Measurements from ENCODE around the gene RIN1. TPM values are rescaled to one million over a fixed set of nuclear protein-coding genes. Genes with fewer than 3 reads are reported as not detected.
"Not testable (repeated sequence)": the region's sequence is repeated elsewhere in the genome, so short reads cannot be mapped to it uniquely, and the experiment has no call there.

The RIN1 gene
- total RNA-seq, 1 donor from 2014 or later, result 23.1 TPM

- ATAC-seq, result not testable (repeated sequence)
These were observed 14.5 kb upstream of the RIN1 start for GRCh38 chr11:66350560-66351235.

GRCh38 chr11:66349084-66349386 is 12.8 kb upstream of the RIN1 start:
- ATAC-seq, result no peak

GRCh38 chr11:66347425-66348276 is 11.4 kb upstream of the RIN1 start, which contains the start of gene B4GAT1:
TSS of gene B4GAT1 (minus strand) at chr11:66347629. CDS start at chr11:66347545, 84 bp downstream.
- peak; percentile 76 for ATAC-seq

DNA sequence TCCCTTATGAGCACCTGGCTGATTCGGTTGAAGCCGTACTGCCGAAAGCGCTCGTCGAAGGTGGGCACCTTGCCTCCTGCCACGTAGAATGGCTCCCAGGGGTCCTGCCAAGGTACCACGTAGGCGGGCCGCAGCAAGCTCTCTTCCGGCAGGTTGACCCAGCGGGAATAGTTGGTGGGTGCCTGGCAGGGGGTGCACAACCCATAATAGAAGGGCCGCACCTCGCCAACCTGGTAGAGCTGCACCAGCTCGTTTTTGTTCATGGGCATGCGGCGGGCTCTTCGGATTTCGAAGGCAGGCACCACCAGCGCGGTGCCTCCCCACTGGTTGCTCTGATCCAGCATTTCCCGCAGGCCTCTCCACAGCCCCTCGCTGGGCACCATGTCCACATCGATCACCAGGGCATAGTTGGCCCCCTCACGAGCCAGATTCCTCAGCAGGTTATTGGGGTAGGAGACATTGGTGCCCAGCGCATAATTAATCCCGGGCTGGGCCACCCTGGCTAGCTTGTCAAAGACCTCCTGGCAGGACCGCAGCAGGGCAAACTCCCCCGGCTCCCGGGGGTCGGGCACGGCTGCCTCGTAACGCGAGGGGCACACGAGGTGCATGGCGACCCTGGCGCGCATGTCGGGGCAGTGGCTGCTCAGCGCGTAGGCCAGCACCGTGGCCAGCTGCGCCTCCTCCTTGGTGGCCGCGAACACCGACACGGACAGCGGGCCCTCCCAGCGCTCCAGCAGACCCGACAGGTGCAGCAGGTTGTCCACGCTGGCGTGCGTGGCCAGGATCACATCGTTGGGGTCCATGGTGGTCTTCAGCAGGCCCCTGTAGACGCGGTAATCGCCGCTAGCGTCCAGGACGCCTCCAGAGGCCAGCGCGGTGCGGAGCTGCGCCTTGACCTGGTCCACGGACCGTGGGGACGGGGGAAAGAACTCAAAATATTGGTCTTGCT is 10.5 kb upstream of the RIN1 start:
- peak; percentile 2 for ATAC-seq

GRCh38 chr11:66345316-66345649 is 9.0 kb upstream of the RIN1 start:
- ATAC-seq, result no peak

DNA sequence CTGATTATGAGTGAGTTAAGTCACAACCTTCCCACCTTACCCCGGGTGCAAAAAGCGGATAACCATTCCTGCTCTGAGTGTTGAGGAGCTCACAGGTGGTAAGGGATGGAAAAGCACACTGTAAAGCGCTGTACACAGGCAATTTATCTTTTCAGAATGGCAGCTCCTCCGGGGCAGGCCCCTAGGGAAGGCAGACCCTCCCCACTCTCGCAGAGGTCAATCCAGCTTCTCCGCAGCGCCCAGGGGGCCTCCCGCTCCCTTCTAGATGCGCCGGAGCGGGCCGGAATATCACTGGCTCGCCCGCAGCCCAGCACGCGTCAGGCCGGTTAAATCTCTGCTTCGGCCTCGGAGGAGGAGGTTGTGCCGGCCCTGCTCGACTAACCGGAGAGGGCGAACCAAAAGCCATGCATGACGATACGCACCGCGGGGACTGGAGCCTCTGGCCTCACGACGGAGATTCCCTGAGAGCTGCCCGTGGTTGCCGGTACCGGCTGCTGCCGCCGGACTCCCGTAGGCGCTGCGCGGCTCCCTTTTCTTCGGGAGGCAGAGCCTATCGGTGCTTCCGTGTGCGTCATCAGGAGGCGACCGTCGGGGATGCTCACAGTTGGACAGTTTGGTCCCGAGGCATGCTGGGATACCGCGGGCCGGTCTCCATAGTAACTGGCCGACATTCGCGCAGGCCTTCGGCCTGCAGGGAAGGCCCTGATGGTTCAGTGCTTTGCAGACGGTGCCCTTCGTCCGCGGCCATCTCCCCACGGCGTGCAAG is 8.5 kb upstream of the RIN1 start, which contains the start of gene BRMS1:
Gene BRMS1, minus strand, starts transcription at position 555 of the 766 bp plus-strand sequence. CDS start 2,870 bp downstream, outside the sequence.
- peak; percentile 85 for ATAC-seq

- no peak for ATAC-seq
These were observed 6.9 kb upstream of the RIN1 start for GRCh38 chr11:66343176-66343575.

DNA sequence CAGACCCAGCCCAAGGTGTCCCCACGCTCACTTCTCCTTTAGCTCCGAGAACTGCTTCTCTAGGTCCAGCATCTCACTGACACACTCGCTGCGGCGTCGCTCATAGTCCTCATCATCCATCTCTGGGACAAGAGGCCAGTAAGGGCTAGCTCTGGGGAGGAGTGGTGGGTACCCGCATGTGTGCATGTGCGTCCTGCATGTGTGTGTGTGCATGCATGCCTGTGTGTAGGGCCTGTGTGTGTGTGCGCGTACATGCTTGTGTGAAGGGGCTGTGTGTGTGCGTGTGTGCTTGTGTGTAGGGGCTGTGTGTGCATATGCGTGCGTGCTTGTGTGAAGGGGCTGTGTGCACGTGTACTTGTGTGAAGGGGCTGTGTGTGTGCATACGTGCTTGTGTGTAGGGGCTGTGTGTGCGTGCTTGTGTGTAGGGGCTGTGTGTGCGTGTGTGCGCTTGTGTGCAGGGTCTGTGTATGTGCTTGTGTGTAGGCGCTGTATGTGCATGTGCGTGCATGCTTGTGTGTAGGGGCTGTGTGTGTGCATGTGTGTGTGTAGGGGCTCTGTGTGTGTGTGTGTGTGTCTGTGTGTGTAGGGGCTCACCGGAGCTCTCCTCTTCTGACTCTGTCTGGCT is 5.4 kb upstream of the RIN1 start:
- no peak for ATAC-seq

- ATAC-seq, result no peak
These were observed 4.6 kb upstream of the RIN1 start for GRCh38 chr11:66340596-66341501.

GRCh38 chr11:66339686-66340483 is 3.7 kb upstream of the RIN1 start:
- ATAC-seq, result no peak

DNA sequence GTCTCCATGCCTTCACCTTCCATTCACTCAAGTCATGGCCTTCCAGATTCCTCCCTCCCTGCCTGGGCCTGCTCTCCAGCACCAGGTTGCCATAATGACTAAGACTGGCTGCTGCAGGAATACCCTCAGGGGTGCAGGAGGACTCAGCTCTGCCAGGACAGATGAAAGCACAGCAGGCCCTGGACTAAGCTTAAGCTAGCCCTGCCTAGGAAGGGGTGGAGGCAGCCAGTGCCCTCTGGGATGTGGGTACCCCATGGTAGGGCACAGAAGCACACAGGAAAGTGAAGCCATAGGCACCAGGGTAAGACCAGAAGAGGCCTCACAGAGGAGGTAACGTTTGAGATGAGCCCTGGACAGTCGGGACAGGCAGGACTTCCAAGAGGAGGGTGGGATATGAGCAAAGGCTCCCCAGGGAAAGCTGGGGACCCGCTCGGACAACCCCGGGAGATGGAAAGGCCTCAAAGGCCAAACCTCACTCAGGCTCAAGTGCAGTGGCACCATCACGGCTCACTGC is 3.0 kb upstream of the RIN1 start:
- peak; percentile 63 for ATAC-seq

- ATAC-seq, result no peak
These were observed 2.3 kb upstream of the RIN1 start for GRCh38 chr11:66338276-66339161.

DNA sequence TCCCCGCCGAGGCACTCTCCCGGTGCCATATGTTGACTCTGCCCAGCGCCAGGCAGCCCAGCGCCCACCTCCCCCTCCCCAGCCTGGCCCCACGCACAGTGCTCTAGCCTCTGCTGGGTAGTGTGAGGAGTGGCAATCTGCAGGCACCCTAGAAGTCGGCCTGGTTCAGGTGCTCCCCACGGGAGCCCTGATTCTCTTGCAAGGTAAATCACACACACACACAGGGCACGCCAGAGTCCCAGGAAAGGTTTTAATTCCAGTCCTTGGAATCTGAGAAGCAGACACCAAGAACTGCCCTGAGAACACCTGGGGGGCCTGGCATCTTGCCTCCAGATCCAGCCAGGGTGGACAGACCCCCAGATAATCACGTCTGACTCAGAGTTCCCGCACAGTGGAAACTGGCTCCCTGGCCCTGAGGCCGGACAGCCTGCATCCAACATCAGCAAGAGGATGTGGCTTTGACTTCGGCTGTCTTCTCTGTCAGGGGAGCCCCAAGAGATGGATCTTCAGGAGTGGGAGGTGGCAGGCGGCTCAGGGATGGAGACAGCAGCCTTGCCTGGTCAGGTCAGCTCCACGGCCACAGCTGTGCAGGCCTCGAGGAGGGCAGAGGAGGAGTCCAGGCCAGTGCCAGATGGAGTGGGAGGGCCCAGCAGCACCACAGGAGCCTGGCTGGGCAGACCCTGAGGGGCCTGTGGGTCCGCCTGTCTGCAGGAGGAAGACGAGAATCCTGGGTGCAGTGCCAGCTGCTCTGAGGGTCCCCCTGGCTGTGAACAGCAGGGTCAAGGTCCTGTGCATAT is 1.1 kb upstream of the RIN1 start:
- no peak for ATAC-seq

DNA sequence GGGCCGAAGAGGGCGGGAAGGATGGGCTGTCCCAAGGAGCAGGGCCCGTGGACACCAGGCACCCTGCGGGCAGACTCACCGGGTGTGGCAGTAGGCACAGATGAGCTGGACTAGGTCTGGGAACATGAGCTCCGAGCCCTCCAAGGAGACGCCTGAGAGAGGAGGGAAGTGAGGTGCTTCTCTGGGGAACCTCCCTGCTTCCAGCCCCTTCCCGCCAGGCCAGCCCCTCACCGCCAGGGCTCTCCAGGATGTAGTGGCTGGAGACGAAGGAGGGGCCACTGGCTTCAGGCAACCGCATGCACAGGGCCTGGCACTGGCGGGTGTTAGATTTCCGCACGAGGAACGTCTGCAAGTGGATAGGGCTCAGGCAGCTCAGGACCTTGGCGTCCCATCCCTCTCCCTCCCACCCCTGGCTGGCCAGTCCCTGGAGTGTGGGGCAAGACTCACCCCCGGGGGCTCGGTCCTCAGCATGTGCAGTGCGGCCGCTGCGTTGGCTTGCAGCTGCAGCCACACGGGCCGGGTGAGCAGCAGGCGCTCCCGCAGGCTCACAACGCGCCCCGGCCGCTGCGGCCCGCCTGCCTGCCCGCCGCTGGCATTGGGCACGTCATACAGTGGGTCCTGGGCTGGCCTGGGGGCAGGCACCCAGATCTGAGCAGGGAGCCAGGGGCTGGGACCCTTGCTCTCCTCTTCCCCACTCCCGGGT is 552 bp downstream of the RIN1 start:
- peak; percentile 4 for ATAC-seq

GRCh38 chr11:66334605-66335442 is 1.4 kb downstream of the RIN1 start:
- ATAC-seq, result no peak
